ENCODE data around the gene KCNA3.
A peak's percentile ranks its signal among the peaks of the same experiment; 100 is the strongest.

The KCNA3 gene

DNA sequence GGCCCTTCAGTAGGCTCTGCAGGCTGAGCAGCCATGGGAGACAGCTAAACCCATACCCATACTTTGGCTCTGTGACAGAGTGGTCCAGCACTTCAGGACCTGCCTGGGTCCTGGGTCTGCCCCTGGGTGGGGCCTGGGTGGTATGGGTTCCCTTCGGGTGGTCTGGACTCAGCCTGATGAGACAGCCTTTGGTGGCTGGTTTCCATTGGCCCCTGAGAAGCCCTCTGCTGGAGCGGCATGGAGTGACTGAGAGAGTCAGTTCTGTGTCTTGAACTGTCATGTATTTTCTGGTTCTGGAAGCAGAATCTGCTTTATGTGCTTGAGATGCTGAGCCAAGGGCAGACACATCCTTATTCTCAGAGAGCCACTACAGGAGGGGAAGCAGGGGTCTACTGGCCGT, 37.3 kb downstream of the KCNA3 start:
- DNase-seq: no peak

GRCh38 chr1:110636149-110636935, 38.4 kb downstream of the KCNA3 start:
- no peak for DNase-seq

GRCh38 chr1:110635434-110635833, 39.3 kb downstream of the KCNA3 start:
- DNase-seq: no peak

GRCh38 chr1:110634455-110635311, 40.1 kb downstream of the KCNA3 start:
- no peak for DNase-seq

- no peak for DNase-seq
Observed at GRCh38 chr1:110634086-110634454, 40.7 kb downstream of the KCNA3 start.

DNA sequence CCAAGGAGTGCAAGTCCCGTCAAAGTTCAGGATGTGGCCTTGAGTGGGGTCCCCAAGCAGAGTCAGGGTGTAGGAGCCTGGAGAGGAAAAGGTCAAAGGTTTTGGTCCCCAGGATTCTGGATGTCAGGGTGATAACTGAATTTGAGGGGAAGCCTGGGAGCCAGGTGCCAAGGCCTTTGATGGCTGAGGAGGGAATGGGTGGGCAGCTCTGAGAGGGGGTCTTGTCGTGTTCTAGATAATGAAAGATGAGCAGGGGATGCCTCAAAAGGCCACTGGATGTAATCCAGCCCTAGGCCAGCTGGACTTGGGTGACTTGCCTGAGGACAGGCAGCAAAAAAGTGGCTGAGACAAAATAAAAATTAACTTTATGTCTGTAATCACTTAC, 41.1 kb downstream of the KCNA3 start:
- DNase-seq: no peak

- DNase-seq: no peak
Observed at GRCh38 chr1:110631836-110632620, 42.7 kb downstream of the KCNA3 start.

- no peak for DNase-seq
Observed at GRCh38 chr1:110630839-110631663, 43.7 kb downstream of the KCNA3 start.

- DNase-seq: no peak
Observed at GRCh38 chr1:110628323-110629105, 46.2 kb downstream of the KCNA3 start.

- DNase-seq: peak; percentile 3
Observed at GRCh38 chr1:110627764-110628163, 47.0 kb downstream of the KCNA3 start.

GRCh38 chr1:110626889-110627288, 47.9 kb downstream of the KCNA3 start:
- no peak for DNase-seq

Measured in GF-D8 (cell line).